Measurements from ENCODE around the gene MAP3K20. TPM values are rescaled to one million over a fixed set of nuclear protein-coding genes. Genes with fewer than 3 reads are reported as not detected.

Gene MAP3K20
- total and polyA plus RNA-seq, 2 donors (not counting 3 experiments of a cell fraction or from before 2014, with no cell fraction given): 7.8 to 31.5 TPM

- no peak for FAIRE-seq
- H3K27ac ChIP-seq (ENCODE audit: insufficient read depth, low read depth, low read length): no peak overlapping the region
- H3K27me3 ChIP-seq (ENCODE audit: control insufficient read depth in 2 of 2, insufficient read depth in 2 of 2, low read length in 2 of 2): no peaks in the 10 kb centered on the region
- no peaks in the 10 kb centered on the region for H4K20me1 ChIP-seq (replicated peaks; ENCODE audit: control insufficient read depth, extremely low read depth, insufficient read depth, low read length)
- intact Hi-C loops (cut with micrococcal nuclease): no loop called here
- DNase-seq (ENCODE audit: low read depth, low spot score): no peak
- H3K79me2 ChIP-seq (ENCODE audit: control insufficient read depth, insufficient read depth, low read length): no peaks in the 10 kb centered on the region
- TF ChIP-seq POLR2AphosphoS5 (IDR thresholded peaks at IDR 0.05; ENCODE audit: insufficient read depth, low read depth, low read length): no peak
- no peak for TF ChIP-seq JUN (IDR thresholded peaks at IDR 0.05; ENCODE audit: borderline replicate concordance, insufficient read depth, insufficient read length, low read depth)
- TF ChIP-seq MAX (IDR thresholded peaks at IDR 0.05; ENCODE audit: insufficient read depth, insufficient read length): no peak
- TF ChIP-seq POLR2A (IDR thresholded peaks at IDR 0.05; ENCODE audit: low read depth, low read length): no peak
- no peak overlapping the region for H3K4me3 ChIP-seq (replicated peaks in 1 of 3; ENCODE audit: insufficient read depth in 1 of 3, low read depth in 1 of 3, low read length in 3 of 3)
- H3K4me2 ChIP-seq (ENCODE audit: insufficient read depth, low read length): no peak overlapping the region
- H3K9me3 ChIP-seq (replicated peaks; ENCODE audit: control insufficient read depth, insufficient read depth, low read length): no peaks in the 10 kb centered on the region
- CTCF ChIA-PET: interaction anchor here (3.3 kb wide), 1 partner anchor 22 kb away, joined by 12 read pairs; no protein-coding TSS in a partner anchor
- peaks cover 18% of the 10 kb centered on the region for H3K4me1 ChIP-seq (ENCODE audit: control insufficient read depth, extremely low read depth, insufficient read depth, low read length)
- no peak overlapping the region for H2AFZ ChIP-seq (ENCODE audit: low read depth, low read length)
- POLR2A ChIA-PET: no interaction called here
- BruUV-seq (replicated peaks): no TSS peak
- no peaks in the 10 kb centered on the region for H3K9me1 ChIP-seq (replicated peaks; ENCODE audit: control insufficient read depth, extremely low read depth, insufficient read depth, low read length)
- H3K36me3 ChIP-seq (ENCODE audit: control insufficient read depth in 2 of 2, extremely low read depth in 1 of 2, insufficient read depth in 2 of 2, low read length in 2 of 2): peaks cover 0 to 3% of the 10 kb centered on the region in 2 experiments
- dilution Hi-C loops (cut with MboI; ENCODE audit: extremely low pct_ligation_motif_present, low sequenced_read_pairs): no loop called here
- no peak overlapping the region for H3K9ac ChIP-seq (replicated peaks; ENCODE audit: extremely low read depth, insufficient read depth, low read length)
Observed at GRCh38 chr2:173050684-173051083, 25.0 kb upstream of the MAP3K20 start.

- no peak overlapping the region for H3K4me3 ChIP-seq (replicated peaks in 1 of 3; ENCODE audit: insufficient read depth in 1 of 3, low read depth in 1 of 3, low read length in 3 of 3)
- CTCF ChIA-PET: no interaction called here
- H3K27me3 ChIP-seq (ENCODE audit: control insufficient read depth in 2 of 2, insufficient read depth in 2 of 2, low read length in 2 of 2): no peaks in the 10 kb centered on the region
- no peak overlapping the region for H2AFZ ChIP-seq (ENCODE audit: low read depth, low read length)
- no TSS peak for BruUV-seq (replicated peaks)
- no peak overlapping the region for H3K27ac ChIP-seq (ENCODE audit: insufficient read depth, low read depth, low read length)
- H4K20me1 ChIP-seq (replicated peaks; ENCODE audit: control insufficient read depth, extremely low read depth, insufficient read depth, low read length): no peaks in the 10 kb centered on the region
- no peak overlapping the region for H3K9ac ChIP-seq (replicated peaks; ENCODE audit: extremely low read depth, insufficient read depth, low read length)
- FAIRE-seq (no peak), DNase-seq (ENCODE audit: low read depth, low spot score) (no peak)
- intact Hi-C loops (cut with micrococcal nuclease) (no loop called here), dilution Hi-C loops (cut with MboI; ENCODE audit: extremely low pct_ligation_motif_present, low sequenced_read_pairs) (no loop called here)
- POLR2A ChIA-PET: no interaction called here
- TF ChIP-seq MYC (IDR thresholded peaks at IDR 0.05; ENCODE audit: low read depth, low read length): no peak
- H3K9me3 ChIP-seq (replicated peaks; ENCODE audit: control insufficient read depth, insufficient read depth, low read length): no peaks in the 10 kb centered on the region
- H3K9me1 ChIP-seq (replicated peaks; ENCODE audit: control insufficient read depth, extremely low read depth, insufficient read depth, low read length): no peaks in the 10 kb centered on the region
- peaks cover 18% of the 10 kb centered on the region for H3K4me1 ChIP-seq (ENCODE audit: control insufficient read depth, extremely low read depth, insufficient read depth, low read length)
- H3K79me2 ChIP-seq (ENCODE audit: control insufficient read depth, insufficient read depth, low read length): no peaks in the 10 kb centered on the region
- no peak overlapping the region for H3K4me2 ChIP-seq (ENCODE audit: insufficient read depth, low read length)
- H3K36me3 ChIP-seq (ENCODE audit: control insufficient read depth in 2 of 2, extremely low read depth in 1 of 2, insufficient read depth in 2 of 2, low read length in 2 of 2): peaks cover 0 to 3% of the 10 kb centered on the region in 2 experiments
Observed at GRCh38 chr2:173051463-173052215, 24.0 kb upstream of the MAP3K20 start.
